K562 (cell line): Measurements from ENCODE around the gene GFOD1. TPM values are rescaled to one million over a fixed set of nuclear protein-coding genes. Genes with fewer than 3 reads are reported as not detected.
A peak's percentile ranks its signal among the peaks of the same experiment; 100 is the strongest.

Experiments
- MECOM ChIP-seq: fragments of 250-450 bp; sonication (Bioruptor Pico); IDR thresholded peaks from 2 replicates; pipeline ENCODE4 v1.8.0; 2022; ENCODE audit warnings: inconsistent platforms
- MTA2 ChIP-seq: fragments of 450-650 bp; IDR thresholded peaks from 2 replicates; pipeline ENCODE4 v1.6.1; 2016; ENCODE audit warnings: low read depth
- RBM25 ChIP-seq: fragments of 200-400 bp; formaldehyde crosslinking; IDR thresholded peaks from 2 replicates; pipeline ENCODE4 v1.6.1; 2018; ENCODE audit warnings: low read length, low read depth, moderate library complexity; ENCODE audit not compliant: severe bottlenecking
- REST ChIP-seq, 2 experiments: fragments of 450-650 bp; formaldehyde crosslinking in 1 of 2; IDR thresholded peaks; 2 replicates each; pipeline versions ENCODE4 v1.4.0 to v1.6.1; 2014 to 2020; ENCODE audit warnings: mild to moderate bottlenecking in 2 of 2, borderline replicate concordance in 1 of 2, low read depth in 1 of 2
- TOE1 ChIP-seq, 2 experiments: fragments of 450-650 bp in 1 of 2; sonication (generic) in 1 of 2; formaldehyde crosslinking in 1 of 2; IDR thresholded peaks; 2 replicates each; pipeline versions ENCODE4 v1.7.1 to v1.8.0; 2016 to 2022; ENCODE audit warnings: borderline replicate concordance in 2 of 2, mild to moderate bottlenecking in 2 of 2, antibody characterized with exemption in 1 of 2, inconsistent platforms in 1 of 2, low read depth in 1 of 2, missing genetic modification reagents in 1 of 2, moderate library complexity in 1 of 2
- ZFP36 ChIP-seq: fragments of 150-350 bp; IDR thresholded peaks from 2 replicates; pipeline ENCODE4 v1.6.1; 2018; ENCODE audit warnings: low read length, low read depth; ENCODE audit not compliant: partially characterized antibody
- ZNF282 ChIP-seq: sonication (generic); formaldehyde crosslinking; IDR thresholded peaks from 2 replicates; pipeline ENCODE4 v1.8.1; 2023; ENCODE audit warnings: missing genetic modification reagents
- ZNF668 ChIP-seq: fragments of 250-450 bp; sonication (Bioruptor Pico); IDR thresholded peaks from 2 replicates; pipeline ENCODE4 v1.8.0; 2022; ENCODE audit warnings: mild to moderate bottlenecking, inconsistent platforms
- polyA plus RNA-seq, 8 experiments: library from polyadenylated mRNA; depleted of rRNA in 4 of 8; stranded (reverse) in 5 of 8; unstranded in 3 of 8; fragments of >200 nt; fragmentation: Nextera tagmentation in 2 of 8; fragmentation: Illumina TruSeq in 1 of 8; extraction: Ambion mirVana in 2 of 8; extraction: Trizol in 1 of 8; gene quantifications; 2 replicates each; pipeline versions ENCODE4 v1.2.1 to v1.2.3, GENCODE V29; 2011 to 2014; ENCODE audit warnings: inconsistent platforms in 1 of 8, missing spikeins in 1 of 8
- total RNA-seq, 7 experiments: library from RNA; depleted of rRNA in 6 of 7; stranded (reverse); fragments of >200 nt in 6 of 7; fragmentation: Illumina TruSeq in 2 of 7; extraction: Trizol in 2 of 7; gene quantifications; 2 replicates each; pipeline versions ENCODE4 v1.2.1 to v1.2.3, GENCODE V29; 2011 to 2021; ENCODE audit warnings: low replicate concordance in 1 of 7
- TF ChIP-seq, protein P1 (sequence below): fragments of 450-650 bp; conservative IDR thresholded peaks from 2 replicates; pipeline ENCODE4 v1.6.1; 2016; ENCODE audit warnings: missing genetic modification characterization, low read depth, mild to moderate bottlenecking, missing compliant biosample characterization, moderate library complexity
- TF ChIP-seq, protein P2 (sequence below): fragments of 150-350 bp; conservative IDR thresholded peaks from 2 replicates; pipeline ENCODE4 v1.6.1; 2014; ENCODE audit warnings: low read length
- TF ChIP-seq, protein P3 (sequence below): fragments of 250-450 bp; sonication (Bioruptor Pico); IDR thresholded peaks from 2 replicates; pipeline ENCODE4 v1.4.0; 2020

The GFOD1 gene
- total and polyA plus RNA-seq, 9 of the 15 experiments (the other 6 are each of a cell fraction or from before 2014, with no cell fraction given) = 3.8 to 12.0 (median 8.2) TPM

DNA sequence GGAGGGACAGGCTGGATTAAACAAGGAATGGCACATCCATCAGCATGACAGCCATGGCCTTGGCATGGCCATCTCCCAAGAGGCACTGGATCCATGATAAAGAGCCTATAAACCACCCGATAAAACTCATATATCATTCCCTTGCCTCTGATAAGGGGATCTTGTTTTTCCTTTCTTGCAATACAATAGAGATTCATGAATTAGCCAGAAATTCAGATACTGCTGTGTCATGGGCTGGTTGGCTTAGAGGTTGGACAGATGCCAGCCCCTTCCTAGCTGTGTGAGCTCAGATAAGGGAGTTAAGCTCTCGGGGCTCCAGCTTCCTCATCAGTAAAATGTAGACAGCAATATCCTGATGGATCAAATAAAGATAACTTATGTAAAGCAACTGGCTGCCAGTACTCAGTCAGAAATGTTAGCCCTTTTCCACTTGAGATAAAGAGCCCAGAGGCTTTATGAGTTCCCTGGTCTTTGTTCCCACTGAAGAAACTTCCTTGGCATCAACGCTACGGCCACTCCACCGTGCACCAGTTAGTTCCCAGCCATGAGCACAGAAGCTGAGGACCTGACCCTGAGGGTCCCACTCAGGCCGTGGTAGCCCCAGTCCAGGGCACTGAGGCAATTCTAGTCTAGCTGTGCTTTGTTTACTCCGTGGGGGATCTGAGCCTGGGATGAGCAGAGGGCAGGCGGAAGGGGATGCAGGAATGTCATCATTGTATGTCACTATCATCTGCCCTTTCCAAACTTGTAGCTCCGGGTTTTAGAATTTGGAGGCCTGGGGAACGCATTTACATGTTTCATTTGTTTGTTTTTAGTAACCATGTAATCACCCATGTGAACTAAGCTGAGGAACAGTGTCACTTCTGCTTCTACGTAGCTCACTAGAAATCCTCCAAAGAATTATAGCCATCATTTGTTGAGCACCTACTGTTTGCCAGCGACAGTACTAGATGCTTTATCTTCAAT, 91.8 kb downstream of the GFOD1 start (continued):
- TF ChIP-seq, protein P1, sequence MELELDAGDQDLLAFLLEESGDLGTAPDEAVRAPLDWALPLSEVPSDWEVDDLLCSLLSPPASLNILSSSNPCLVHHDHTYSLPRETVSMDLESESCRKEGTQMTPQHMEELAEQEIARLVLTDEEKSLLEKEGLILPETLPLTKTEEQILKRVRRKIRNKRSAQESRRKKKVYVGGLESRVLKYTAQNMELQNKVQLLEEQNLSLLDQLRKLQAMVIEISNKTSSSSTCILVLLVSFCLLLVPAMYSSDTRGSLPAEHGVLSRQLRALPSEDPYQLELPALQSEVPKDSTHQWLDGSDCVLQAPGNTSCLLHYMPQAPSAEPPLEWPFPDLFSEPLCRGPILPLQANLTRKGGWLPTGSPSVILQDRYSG (tag) = no peak
- peak; percentile 88 for TF ChIP-seq MTA2
- TF ChIP-seq TOE1 (IDR thresholded peaks at IDR 0.05; ENCODE audit: borderline replicate concordance) = no peak
- no peak for TF ChIP-seq TOE1 (CRISPR knock-in tag; IDR thresholded peaks at IDR 0.05; ENCODE audit: borderline replicate concordance, low read depth)
- TF ChIP-seq MECOM = 0 out of 2 replicates have a peak, but pooled peaks have one; percentile 6
- peak; percentile 79 for TF ChIP-seq ZFP36
- peak; percentile 7 for TF ChIP-seq RBM25
- no peak for TF ChIP-seq ZNF668 (CRISPR knock-in tag)
- TF ChIP-seq, protein P2, sequence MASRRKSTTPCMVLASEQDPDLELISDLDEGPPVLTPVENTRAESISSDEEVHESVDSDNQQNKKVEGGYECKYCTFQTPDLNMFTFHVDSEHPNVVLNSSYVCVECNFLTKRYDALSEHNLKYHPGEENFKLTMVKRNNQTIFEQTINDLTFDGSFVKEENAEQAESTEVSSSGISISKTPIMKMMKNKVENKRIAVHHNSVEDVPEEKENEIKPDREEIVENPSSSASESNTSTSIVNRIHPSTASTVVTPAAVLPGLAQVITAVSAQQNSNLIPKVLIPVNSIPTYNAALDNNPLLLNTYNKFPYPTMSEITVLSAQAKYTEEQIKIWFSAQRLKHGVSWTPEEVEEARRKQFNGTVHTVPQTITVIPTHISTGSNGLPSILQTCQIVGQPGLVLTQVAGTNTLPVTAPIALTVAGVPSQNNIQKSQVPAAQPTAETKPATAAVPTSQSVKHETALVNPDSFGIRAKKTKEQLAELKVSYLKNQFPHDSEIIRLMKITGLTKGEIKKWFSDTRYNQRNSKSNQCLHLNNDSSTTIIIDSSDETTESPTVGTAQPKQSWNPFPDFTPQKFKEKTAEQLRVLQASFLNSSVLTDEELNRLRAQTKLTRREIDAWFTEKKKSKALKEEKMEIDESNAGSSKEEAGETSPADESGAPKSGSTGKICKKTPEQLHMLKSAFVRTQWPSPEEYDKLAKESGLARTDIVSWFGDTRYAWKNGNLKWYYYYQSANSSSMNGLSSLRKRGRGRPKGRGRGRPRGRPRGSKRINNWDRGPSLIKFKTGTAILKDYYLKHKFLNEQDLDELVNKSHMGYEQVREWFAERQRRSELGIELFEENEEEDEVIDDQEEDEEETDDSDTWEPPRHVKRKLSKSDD = no peak
- TF ChIP-seq ZNF282 (CRISPR knock-in tag) = no peak
- TF ChIP-seq, protein P3, sequence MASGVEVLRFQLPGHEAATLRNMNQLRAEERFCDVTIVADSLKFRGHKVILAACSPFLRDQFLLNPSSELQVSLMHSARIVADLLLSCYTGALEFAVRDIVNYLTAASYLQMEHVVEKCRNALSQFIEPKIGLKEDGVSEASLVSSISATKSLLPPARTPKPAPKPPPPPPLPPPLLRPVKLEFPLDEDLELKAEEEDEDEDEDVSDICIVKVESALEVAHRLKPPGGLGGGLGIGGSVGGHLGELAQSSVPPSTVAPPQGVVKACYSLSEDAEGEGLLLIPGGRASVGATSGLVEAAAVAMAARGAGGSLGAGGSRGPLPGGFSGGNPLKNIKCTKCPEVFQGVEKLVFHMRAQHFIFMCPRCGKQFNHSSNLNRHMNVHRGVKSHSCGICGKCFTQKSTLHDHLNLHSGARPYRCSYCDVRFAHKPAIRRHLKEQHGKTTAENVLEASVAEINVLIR (CRISPR knock-in tag) = no peak
- peak; percentile 25; the same call in 1 of the 2 replicates for TF ChIP-seq REST (IDR thresholded peaks at IDR 0.05; ENCODE audit: borderline replicate concordance)
- TF ChIP-seq REST (CRISPR knock-in tag; IDR thresholded peaks at IDR 0.05; ENCODE audit: low read depth) = no peak
